GM10266 (cell line): ENCODE measurements around the gene ADAMTSL1.

Experiments
- DNase-seq: peaks from one replicate; pipeline ENCODE4 v3.0.0; 2012; ENCODE audit errors: extremely low spot score
- CTCF ChIP-seq: IDR thresholded peaks from 2 replicates; pipeline ENCODE4 v1.5.1; 2012; ENCODE audit warnings: mild to moderate bottlenecking, low read depth; ENCODE audit not compliant: control insufficient read depth, insufficient read depth; ENCODE audit errors: missing control alignments

ADAMTSL1 gene

GRCh38 chr9:18573021-18573556 is 99.1 kb downstream of the ADAMTSL1 start:
- no peak for DNase-seq
- TF ChIP-seq CTCF: no peak

- DNase-seq: no peak
- no peak for TF ChIP-seq CTCF
Observed at GRCh38 chr9:18575686-18576085, 101.7 kb downstream of the ADAMTSL1 start.

- no peak for TF ChIP-seq CTCF
- DNase-seq: no peak
Observed at GRCh38 chr9:18579536-18579935, 105.6 kb downstream of the ADAMTSL1 start.

- TF ChIP-seq CTCF: no peak
Observed at GRCh38 chr9:18580151-18580550, 106.2 kb downstream of the ADAMTSL1 start.

GRCh38 chr9:18585996-18586395 is 112.0 kb downstream of the ADAMTSL1 start:
- DNase-seq: no peak
- no peak for TF ChIP-seq CTCF

More at GRCh38 chr9:18580151-18580550, 106.2 kb downstream of the ADAMTSL1 start:
- no peak for DNase-seq

- no peak for TF ChIP-seq CTCF
- DNase-seq: no peak
Observed at GRCh38 chr9:18588002-18588401, 114.0 kb downstream of the ADAMTSL1 start.

- no peak for TF ChIP-seq CTCF
- no peak for DNase-seq
Observed at GRCh38 chr9:18591261-18591660, 117.3 kb downstream of the ADAMTSL1 start.
